ENCODE measurements around the gene SRP14.

SRP14 gene, protein sequence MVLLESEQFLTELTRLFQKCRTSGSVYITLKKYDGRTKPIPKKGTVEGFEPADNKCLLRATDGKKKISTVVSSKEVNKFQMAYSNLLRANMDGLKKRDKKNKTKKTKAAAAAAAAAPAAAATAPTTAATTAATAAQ

GRCh38 chr15:40038638-40039543 lies at the start of gene SRP14:
SRP14 (minus strand) TSS chr15:40039181; CDS start chr15:40039116, 65 bp downstream.
- TF ChIP-seq, protein P1, sequence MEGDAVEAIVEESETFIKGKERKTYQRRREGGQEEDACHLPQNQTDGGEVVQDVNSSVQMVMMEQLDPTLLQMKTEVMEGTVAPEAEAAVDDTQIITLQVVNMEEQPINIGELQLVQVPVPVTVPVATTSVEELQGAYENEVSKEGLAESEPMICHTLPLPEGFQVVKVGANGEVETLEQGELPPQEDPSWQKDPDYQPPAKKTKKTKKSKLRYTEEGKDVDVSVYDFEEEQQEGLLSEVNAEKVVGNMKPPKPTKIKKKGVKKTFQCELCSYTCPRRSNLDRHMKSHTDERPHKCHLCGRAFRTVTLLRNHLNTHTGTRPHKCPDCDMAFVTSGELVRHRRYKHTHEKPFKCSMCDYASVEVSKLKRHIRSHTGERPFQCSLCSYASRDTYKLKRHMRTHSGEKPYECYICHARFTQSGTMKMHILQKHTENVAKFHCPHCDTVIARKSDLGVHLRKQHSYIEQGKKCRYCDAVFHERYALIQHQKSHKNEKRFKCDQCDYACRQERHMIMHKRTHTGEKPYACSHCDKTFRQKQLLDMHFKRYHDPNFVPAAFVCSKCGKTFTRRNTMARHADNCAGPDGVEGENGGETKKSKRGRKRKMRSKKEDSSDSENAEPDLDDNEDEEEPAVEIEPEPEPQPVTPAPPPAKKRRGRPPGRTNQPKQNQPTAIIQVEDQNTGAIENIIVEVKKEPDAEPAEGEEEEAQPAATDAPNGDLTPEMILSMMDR (IDR thresholded peaks at IDR 0.05; ENCODE audit: low read depth, low read length) = no peak
- DNase-seq (ENCODE audit: extremely low read depth, low read depth) = peak; percentile 79

DNA sequence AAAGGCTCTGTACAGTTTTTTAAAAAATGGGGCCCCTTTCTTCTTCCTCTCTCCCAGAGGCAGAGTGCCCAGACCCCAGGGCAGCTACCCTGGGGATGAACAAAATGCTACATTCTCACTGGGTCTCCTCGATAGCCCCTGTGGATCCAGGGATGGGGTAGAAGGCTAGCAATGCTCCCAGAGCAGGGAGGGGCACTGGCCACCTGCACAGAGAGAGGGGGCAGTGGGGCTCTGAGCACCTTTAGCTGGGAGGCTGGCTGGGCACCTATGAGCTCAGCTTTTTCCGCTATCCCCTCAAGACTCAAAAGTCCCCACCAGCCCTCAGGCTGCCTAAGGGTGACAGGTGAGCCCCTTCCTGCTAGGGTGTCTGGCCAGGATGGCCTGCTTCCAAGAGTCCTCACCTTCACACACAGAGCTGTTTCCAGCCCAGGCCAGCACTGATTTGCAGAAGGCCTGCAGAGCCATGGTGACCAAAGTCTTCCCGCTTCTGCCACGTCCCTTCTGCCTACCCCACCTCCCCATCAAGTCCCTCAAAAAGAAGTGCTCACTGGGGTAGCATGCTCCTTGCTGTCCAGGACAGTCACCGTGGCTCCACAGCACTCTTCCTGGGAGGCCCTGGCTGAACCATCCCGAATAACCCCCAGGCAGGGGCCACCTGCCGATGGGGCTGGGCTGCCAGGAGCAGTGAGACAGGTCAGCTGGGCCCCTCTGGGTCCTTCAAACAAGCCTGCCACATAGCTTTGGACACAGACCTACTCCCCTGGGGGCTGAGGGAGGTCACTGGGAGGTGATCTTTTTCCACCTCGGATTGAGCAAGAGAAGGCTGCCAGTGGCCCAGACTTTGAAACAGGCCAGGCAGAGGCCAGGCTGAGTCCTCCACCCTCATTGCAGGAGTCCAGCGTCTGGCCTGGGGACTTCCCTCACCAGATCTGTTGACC lies 49.3 kb upstream of the SRP14 start:
- DNase-seq (ENCODE audit: extremely low read depth, low read depth) = no peak
- TF ChIP-seq, protein P1 (IDR thresholded peaks at IDR 0.05; ENCODE audit: low read depth, low read length) = no peak

DNA sequence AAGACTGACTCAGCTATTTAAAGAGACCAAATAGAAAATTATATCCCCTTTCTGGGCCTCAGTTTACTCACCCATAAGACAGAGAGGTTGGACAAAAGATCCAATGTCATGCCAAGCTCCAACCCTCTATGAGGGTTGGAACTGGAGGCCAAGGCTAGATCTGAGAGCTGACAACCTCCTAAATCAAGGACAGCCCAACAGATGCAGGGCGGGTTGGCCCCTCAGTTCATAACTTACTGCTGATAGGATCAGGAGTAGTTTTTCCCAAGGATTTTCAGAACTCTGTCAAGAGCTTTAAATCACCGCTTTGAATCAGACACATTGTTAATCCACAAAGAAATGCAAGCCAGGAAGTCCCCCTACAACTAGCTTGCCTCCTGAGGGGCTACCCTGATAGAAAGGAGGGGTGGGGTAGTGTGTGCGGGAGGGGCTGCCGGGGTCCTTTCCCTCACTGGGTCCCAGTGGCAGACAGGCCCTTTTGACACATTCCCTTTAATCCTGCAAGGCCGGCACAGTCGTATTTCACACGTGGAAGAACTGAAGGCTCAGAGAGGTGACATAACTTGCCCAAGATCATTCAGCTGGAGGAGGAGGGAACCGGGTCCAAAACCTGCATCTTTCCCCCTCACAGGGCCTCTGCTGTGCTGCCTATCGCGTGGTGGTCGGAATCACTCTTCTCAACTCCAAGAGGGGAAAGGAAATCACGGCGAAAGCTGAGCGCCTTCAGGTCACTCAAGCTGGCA lies 48.3 kb upstream of the SRP14 start:
- no peak for DNase-seq (ENCODE audit: extremely low read depth, low read depth)
- TF ChIP-seq, protein P1 (IDR thresholded peaks at IDR 0.05; ENCODE audit: low read depth, low read length) = no peak

DNA sequence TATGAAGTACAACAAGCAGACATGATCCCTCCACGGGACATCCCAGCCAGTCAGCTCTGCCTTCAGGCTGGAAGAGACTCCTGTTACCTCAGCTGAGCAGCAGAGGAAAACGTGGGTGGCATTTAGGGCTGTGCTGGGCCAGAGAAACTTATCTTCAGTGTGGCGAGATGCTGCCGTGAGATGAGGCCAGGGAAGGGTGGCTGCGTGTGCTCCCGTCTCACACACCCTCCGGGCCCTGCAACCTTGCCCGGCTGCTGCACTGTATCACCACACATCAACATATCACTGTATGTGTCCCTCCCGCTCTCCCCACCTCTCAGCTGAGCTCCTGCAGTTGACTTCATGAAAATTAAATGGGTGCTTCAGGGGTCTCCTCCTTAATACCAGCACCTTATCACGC lies 46.3 kb upstream of the SRP14 start:
- DNase-seq (ENCODE audit: extremely low read depth, low read depth) = no peak
- TF ChIP-seq, protein P1 (IDR thresholded peaks at IDR 0.05; ENCODE audit: low read depth, low read length) = no peak

DNA sequence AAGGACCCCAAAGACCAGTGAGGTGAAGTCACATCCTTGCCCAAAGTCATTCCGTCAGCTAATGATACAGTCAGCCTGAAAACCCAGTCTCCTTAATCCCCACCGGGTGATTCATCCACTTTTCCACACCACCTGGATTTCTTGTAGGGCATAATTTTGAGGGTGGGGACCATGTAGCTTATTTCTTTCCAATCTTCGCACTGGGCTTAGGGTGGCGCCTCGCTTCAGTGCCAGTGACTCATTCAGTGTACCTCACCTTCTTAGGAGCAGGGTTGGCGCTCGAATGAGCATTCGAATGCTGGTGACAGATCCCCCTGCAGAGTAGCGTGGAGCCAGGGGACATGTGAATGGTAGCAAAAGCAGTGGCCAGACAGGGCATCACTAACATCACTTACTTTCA lies 45.7 kb upstream of the SRP14 start:
- DNase-seq (ENCODE audit: extremely low read depth, low read depth) = no peak
- TF ChIP-seq, protein P1 (IDR thresholded peaks at IDR 0.05; ENCODE audit: low read depth, low read length) = no peak

DNA sequence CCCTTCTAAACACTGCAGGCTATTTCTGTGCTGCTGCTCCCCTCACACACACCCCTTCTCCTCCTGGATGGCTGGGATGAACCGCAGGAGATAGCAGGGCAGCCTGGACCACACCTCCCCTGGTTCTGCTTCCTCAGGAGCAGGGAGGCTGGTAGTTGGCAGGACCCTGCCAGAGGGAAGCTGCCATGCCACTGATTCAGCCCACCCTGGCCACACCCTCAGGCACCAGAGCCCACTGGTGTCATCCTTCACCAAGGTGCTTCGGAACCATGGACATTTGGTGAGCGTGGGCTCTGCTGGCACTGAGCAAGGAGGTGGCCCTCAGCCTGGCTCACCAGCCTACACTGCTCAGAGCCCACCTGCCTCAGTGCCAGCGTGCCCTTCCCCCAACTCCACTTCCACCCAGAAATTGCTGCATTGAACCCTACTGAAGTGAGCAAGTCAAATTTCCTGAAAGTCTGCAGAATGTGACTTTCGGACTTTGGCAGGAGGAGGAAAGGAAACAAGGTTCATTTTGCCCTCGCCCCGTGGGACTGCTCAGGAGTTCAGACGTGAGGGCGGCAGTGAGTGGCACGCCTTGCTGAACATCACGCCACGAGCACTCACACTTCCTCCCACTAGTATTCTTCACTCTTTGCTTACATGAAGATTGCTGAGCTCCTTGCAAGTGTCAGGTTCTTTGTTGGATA lies 43.4 kb upstream of the SRP14 start:
- no peak for DNase-seq (ENCODE audit: extremely low read depth, low read depth)
- TF ChIP-seq, protein P1 (IDR thresholded peaks at IDR 0.05; ENCODE audit: low read depth, low read length) = no peak
